ENCODE measurements around the gene SPDYE5. TPM values are rescaled to one million over a fixed set of nuclear protein-coding genes. Genes with fewer than 3 reads are reported as not detected.

The SPDYE5 gene
- total RNA-seq = under 1 TPM; 0.13 to 0.17 TPM

DNA sequence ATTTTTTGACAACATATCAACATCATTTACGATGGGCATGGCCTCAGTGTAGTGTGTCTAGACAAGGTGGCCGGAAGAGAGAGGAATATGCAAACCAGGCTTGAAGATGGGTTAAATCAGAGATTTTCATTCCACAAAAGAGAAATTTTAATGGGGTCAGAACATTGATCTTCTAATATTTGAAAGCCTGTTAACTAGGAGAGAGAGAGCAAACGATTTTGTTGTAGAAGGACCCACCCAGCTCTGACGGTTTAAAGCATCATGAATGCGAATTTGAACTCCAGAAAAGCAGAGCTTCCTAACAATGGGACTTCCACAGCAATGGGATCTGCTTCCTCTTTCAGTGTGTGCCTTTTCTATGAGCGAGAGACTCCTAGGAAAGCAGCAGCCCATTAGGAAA is at the start of gene SPDYE5:
Gene SPDYE5 (plus strand): TSS at position 301 of the 400 bp plus-strand sequence. CDS start 1,728 bp downstream, outside the sequence.

GRCh38 chr7:75485979-75486643 is 6.0 kb upstream of the SPDYE5 start, which contains the start of gene POM121C:
Gene POM121C, minus strand, starts transcription at chr7:75486299. Its CDS starts 44,803 bp downstream, at chr7:75441496.

Other genes with a start within 250 kb of the SPDYE5 start
- gene TRIM73, start 96.7 kb upstream of the SPDYE5 start, total RNA-seq = 10 to 100 TPM; 10.1 to 13.2 TPM
- gene POM121C, start 6.0 kb upstream of the SPDYE5 start, total RNA-seq = 10 to 100 TPM; 79.2 to 82.3 TPM
- gene HIP1, start 246.6 kb downstream of the SPDYE5 start, total RNA-seq = 1 to 10 TPM; 1.4 to 1.8 TPM

All from activated naive CD4-positive, alpha-beta T cell treated with anti-CD3 and anti-CD28 coated beads, Interleukin-2, amount 10 ng/mL, durations not matched to agents 5 hours and 36 hours (primary cell).